ENCODE results near the gene IL20RA. TPM values are rescaled to one million over a fixed set of nuclear protein-coding genes. Genes with fewer than 3 reads are reported as not detected.

The IL20RA gene
- total and polyA plus RNA-seq, 2 experiments from 2014 or later: 0.71 to 0.86 TPM

DNA sequence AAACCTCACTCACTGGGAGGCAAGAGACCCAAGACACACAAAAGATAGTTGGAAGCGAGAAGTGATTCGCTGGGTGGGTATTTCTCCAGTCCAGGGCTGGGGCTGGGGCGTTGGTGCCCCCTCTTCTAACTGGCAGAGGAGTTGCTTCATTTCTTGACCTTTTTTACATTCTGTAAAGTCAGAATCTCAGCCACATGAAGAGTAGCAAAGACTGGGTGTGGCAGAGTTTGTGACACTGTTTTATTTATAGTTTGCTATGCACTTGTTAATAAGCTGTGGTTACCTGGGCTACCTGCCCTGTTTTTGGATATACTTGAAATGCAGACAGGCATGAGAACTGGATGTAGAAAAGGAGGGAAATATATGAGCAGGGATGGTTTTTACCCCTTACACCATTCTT is 42.3 kb downstream of the IL20RA start:
- Histone ChIP-seq H3K4me3 (no peak overlapping the region), H3K36me3 (no peaks in the 10 kb centered on the region), H3K4me1 (ENCODE audit: low read depth) (no peaks in the 10 kb centered on the region), H3K27me3 (no peaks in the 10 kb centered on the region), H3K27ac (no peak overlapping the region), H3K9me3 (ENCODE audit: low read depth) (no peaks in the 10 kb centered on the region)
- DNase-seq (ENCODE audit: low read depth in 1 of 2, low spot score in 1 of 2): no peak
- TF ChIP-seq, protein P1, sequence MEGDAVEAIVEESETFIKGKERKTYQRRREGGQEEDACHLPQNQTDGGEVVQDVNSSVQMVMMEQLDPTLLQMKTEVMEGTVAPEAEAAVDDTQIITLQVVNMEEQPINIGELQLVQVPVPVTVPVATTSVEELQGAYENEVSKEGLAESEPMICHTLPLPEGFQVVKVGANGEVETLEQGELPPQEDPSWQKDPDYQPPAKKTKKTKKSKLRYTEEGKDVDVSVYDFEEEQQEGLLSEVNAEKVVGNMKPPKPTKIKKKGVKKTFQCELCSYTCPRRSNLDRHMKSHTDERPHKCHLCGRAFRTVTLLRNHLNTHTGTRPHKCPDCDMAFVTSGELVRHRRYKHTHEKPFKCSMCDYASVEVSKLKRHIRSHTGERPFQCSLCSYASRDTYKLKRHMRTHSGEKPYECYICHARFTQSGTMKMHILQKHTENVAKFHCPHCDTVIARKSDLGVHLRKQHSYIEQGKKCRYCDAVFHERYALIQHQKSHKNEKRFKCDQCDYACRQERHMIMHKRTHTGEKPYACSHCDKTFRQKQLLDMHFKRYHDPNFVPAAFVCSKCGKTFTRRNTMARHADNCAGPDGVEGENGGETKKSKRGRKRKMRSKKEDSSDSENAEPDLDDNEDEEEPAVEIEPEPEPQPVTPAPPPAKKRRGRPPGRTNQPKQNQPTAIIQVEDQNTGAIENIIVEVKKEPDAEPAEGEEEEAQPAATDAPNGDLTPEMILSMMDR (IDR thresholded peaks at IDR 0.05; ENCODE audit: low read depth, low read length): no peak

- TF ChIP-seq, protein P1 (IDR thresholded peaks at IDR 0.05; ENCODE audit: low read depth, low read length): no peak
- DNase-seq (ENCODE audit: low read depth in 1 of 2, low spot score in 1 of 2): no peak
Observed at GRCh38 chr6:137001977-137002302, 42.8 kb downstream of the IL20RA start.

DNA sequence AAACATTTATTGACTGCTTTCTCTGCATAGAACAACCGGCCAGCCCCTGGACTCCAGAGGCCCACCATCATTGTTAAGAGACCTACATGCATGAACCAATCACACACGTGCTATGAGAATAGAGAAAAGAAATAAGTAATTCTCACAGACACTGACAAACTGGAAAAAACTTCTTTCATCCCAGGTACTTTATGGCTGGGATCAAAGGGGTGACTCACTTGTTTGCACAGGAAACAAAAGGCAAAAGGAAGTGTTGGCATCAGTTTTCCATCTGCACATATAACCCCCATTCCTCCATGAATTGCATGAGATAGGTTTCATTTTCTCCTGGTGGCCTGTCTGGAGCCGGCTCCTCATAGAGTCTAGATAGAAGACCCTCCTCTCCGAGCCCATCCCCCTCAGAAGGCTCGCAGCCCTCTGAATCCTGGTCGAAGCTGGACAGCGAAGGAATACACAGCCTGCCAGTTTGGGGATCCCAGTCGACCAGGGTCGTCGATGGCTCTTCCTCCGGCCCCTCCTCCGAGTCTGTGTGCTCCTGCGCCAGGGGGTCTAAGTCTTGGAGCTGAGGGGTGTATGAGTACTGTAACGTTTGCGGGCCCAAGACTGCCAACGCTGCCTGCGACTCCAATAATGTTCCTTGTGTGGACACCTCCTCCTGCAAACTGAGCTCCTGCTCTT is 43.3 kb downstream of the IL20RA start:
- no peaks in the 10 kb centered on the region for H3K27me3 ChIP-seq
- no peak for DNase-seq (ENCODE audit: low read depth in 1 of 2, low spot score in 1 of 2)
- no peak overlapping the region for H3K4me3 ChIP-seq
- H3K4me1 ChIP-seq (ENCODE audit: low read depth): no peaks in the 10 kb centered on the region
- H3K36me3 ChIP-seq: no peaks in the 10 kb centered on the region
- no peaks in the 10 kb centered on the region for H3K9me3 ChIP-seq (ENCODE audit: low read depth)
- TF ChIP-seq, protein P1 (IDR thresholded peaks at IDR 0.05; ENCODE audit: low read depth, low read length): no peak
- H3K27ac ChIP-seq: no peak overlapping the region

More at GRCh38 chr6:137001977-137002302, 42.8 kb downstream of the IL20RA start:
- Histone ChIP-seq H3K27me3 (no peaks in the 10 kb centered on the region), H3K27ac (no peak overlapping the region), H3K9me3 (ENCODE audit: low read depth) (no peaks in the 10 kb centered on the region), H3K4me1 (ENCODE audit: low read depth) (no peaks in the 10 kb centered on the region), H3K4me3 (no peak overlapping the region), H3K36me3 (no peaks in the 10 kb centered on the region)

DNA sequence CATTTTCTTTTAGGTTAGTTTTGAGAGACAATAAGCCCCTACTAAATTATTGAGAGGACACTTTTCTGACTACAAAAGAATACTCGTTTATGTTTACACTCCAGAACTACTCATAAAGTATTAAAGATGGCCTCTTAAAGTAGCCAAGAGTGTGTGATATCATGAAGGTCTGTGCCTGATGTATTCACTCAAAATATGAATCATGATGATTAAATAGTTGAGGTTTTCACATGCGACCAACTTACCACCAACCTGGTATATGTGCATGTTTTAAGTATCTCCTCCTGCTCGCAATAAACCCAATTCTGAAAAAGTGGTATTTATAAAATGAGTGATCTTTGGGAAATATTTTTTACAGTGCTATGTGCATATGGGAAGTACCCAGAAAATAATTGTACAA is 43.9 kb downstream of the IL20RA start:
- H3K27me3 ChIP-seq: no peaks in the 10 kb centered on the region
- no peak overlapping the region for H3K4me3 ChIP-seq
- H3K27ac ChIP-seq: no peak overlapping the region
- no peaks in the 10 kb centered on the region for H3K4me1 ChIP-seq (ENCODE audit: low read depth)
- no peaks in the 10 kb centered on the region for H3K9me3 ChIP-seq (ENCODE audit: low read depth)
- TF ChIP-seq, protein P1 (IDR thresholded peaks at IDR 0.05; ENCODE audit: low read depth, low read length): no peak
- DNase-seq (ENCODE audit: low read depth in 1 of 2, low spot score in 1 of 2): no peak
- H3K36me3 ChIP-seq: no peaks in the 10 kb centered on the region

DNA sequence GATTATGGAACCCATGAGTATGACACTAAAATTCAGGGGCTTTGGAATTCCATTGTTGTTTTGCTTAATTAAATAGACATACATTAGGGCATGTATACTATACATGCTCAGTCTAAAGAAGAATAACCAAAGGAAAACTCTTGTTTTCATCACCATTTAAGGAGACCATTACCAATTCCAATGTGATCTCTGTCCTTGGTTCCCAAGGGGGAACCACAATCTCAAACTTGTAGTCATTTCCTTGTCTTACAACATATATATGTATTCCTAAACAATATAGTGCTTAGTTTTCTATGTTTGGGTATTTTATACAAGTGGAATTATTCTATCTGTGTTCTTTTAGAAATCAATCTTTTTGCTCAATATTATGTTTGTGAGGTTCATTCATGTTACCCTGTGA is 49.2 kb downstream of the IL20RA start:
- Histone ChIP-seq H3K9me3 (ENCODE audit: low read depth) (no peaks in the 10 kb centered on the region), H3K27ac (no peak overlapping the region), H3K4me1 (ENCODE audit: low read depth) (peaks cover 1% of the 10 kb centered on the region), H3K27me3 (no peaks in the 10 kb centered on the region), H3K4me3 (no peak overlapping the region), H3K36me3 (no peaks in the 10 kb centered on the region)
- DNase-seq (ENCODE audit: low read depth in 1 of 2, low spot score in 1 of 2): no peak
- TF ChIP-seq, protein P1 (IDR thresholded peaks at IDR 0.05; ENCODE audit: low read depth, low read length): no peak

Data from cardiac muscle cell (in vitro differentiated cells and primary cell).